ENCODE measurements around the gene FAM20A.

DNA sequence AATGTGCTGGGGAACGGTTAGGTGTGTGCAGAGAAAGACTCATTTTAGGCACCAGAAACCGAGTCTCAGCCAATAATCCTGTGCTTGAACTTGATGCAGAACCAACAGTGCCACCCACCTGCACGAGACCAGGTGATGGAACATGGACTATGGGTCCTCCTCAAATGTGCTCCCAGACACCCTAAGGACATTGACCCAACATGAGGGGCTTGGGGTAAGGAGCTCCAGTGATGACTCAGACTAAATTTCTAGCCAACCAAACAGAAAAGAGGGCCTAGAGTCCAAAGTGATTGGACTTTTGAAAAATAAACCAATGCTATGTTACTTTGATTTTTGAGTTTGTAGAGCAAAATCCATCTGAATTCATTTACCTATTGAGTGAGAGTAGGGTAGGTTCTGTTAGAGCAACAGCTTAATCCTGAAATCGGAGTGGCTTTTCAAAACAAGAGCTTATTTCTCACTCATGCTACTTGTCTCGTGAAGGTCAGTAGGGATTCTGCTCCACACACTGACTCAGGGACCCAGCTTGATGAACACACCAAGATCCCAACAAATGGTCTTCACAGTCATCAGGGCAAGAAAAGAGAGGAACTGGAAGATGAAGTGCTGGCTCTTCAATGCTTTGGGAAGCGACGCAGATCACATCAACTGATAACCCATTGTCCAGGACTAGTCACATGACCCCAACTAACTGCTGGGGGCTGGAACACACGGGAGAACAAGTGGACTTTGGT lies 21.8 kb downstream of the FAM20A start:
- TF ChIP-seq TCF12 (IDR thresholded peaks at IDR 0.05; ENCODE audit: low read depth) (no peak), YY1 (IDR thresholded peaks at IDR 0.05; ENCODE audit: low read depth) (no peak), NFIC (IDR thresholded peaks at IDR 0.05) (no peak), TAF1 (IDR thresholded peaks at IDR 0.05; ENCODE audit: low read depth) (no peak), RAD21 (IDR thresholded peaks at IDR 0.05; ENCODE audit: low read depth) (no peak), CREB1 (IDR thresholded peaks at IDR 0.05; ENCODE audit: low read depth) (no peak), EP300 (IDR thresholded peaks at IDR 0.05; ENCODE audit: borderline replicate concordance) (no peak), CEBPB (IDR thresholded peaks at IDR 0.05) (no peak)
- TF ChIP-seq, protein P1, sequence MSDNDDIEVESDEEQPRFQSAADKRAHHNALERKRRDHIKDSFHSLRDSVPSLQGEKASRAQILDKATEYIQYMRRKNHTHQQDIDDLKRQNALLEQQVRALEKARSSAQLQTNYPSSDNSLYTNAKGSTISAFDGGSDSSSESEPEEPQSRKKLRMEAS (IDR thresholded peaks at IDR 0.05): no peak
